Right ventricle myocardium superior (tissue), 1 donor: ENCODE data around the gene FGF14. TPM values are rescaled to one million over a fixed set of nuclear protein-coding genes. Genes with fewer than 3 reads are reported as not detected.
"Not testable (repeated sequence)": the region's sequence is repeated elsewhere in the genome, so short reads cannot be mapped to it uniquely, and the experiment has no call there.

ENCODE experiments used
- ATAC-seq: fragments of 200-7000 bp; cut with Tn5 transposase; one replicate; pipeline ENCODE4 v1.9.1; 2020; ENCODE audit warnings: mild to moderate bottlenecking; ENCODE audit not compliant: poor library complexity
- DNase-seq: peaks from one replicate; pipeline ENCODE4 v3.0.0-alpha.2; 2020
- intact Hi-C: fragments of 100-400 bp; cut with DNase I; formaldehyde crosslinking; loops from one replicate; pipeline ENCODE4 v1.11.2; 2022
- total RNA-seq: library from RNA; stranded (reverse); fragmentation: NEBNext Ultra II Directional; extraction: Animal tissue kit (Norgen Biotek cat#: 25700); gene quantifications from one replicate; pipeline ENCODE4 v1.2.1, GENCODE V29; 2021
- donor health status: DM: no; HTN: yes; CAD: no; lungs with severe emphysema.

FGF14 gene
- total RNA-seq, 1 donor from 2014 or later, result 2.6 TPM

GRCh38 chr13:102117175-102117831 lies 284.5 kb downstream of the FGF14 start:
- DNase-seq, result no peak
- intact Hi-C loops, result no loop called here
- ATAC-seq, result no peak

GRCh38 chr13:102103469-102103868 lies 298.4 kb downstream of the FGF14 start:
- intact Hi-C loops, result no loop called here

GRCh38 chr13:102100234-102100633 lies 301.6 kb downstream of the FGF14 start:
- intact Hi-C loops, result no loop called here
- DNase-seq, result no peak
- no peak for ATAC-seq

More at GRCh38 chr13:102103469-102103868, 298.4 kb downstream of the FGF14 start:
- DNase-seq (no peak), ATAC-seq (no peak)

GRCh38 chr13:102097708-102098107 lies 304.1 kb downstream of the FGF14 start:
- DNase-seq, result no peak
- ATAC-seq, result peak; percentile 42
- intact Hi-C loops, result no loop called here

- intact Hi-C loops, DNase-seq: not testable (repeated sequence)
- ATAC-seq, result peak; percentile 65
Observed at GRCh38 chr13:102093288-102093687, 308.6 kb downstream of the FGF14 start.

GRCh38 chr13:102091231-102091630 lies 310.6 kb downstream of the FGF14 start:
- ATAC-seq (no peak), DNase-seq (no peak)
- intact Hi-C loops, result no loop called here

- DNase-seq (no peak), ATAC-seq (peak; percentile 19)
- intact Hi-C loops, result no loop called here
Observed at GRCh38 chr13:102090532-102090931, 311.3 kb downstream of the FGF14 start.

GRCh38 chr13:102089722-102090121 lies 312.1 kb downstream of the FGF14 start:
- intact Hi-C loops, result no loop called here
- DNase-seq, result no peak
- peak; percentile 84 for ATAC-seq

- intact Hi-C loops, result no loop called here
- DNase-seq (no peak), ATAC-seq (peak; percentile 45)
Observed at GRCh38 chr13:102089177-102089576, 312.7 kb downstream of the FGF14 start.

- intact Hi-C loops, result no loop called here
- no peak for DNase-seq
- no peak for ATAC-seq
Observed at GRCh38 chr13:102073251-102073650, 328.6 kb downstream of the FGF14 start.

- no peak for DNase-seq
- no peak for ATAC-seq
- intact Hi-C loops, result no loop called here
Observed at GRCh38 chr13:102071711-102072110, 330.1 kb downstream of the FGF14 start.

- intact Hi-C loops, ATAC-seq: not testable (repeated sequence)
Observed at GRCh38 chr13:102068323-102068722, 333.5 kb downstream of the FGF14 start.

GRCh38 chr13:102055090-102055779 lies 346.6 kb downstream of the FGF14 start:
- DNase-seq (no peak), ATAC-seq (no peak)
- intact Hi-C loops, result no loop called here

More at GRCh38 chr13:102068323-102068722, 333.5 kb downstream of the FGF14 start:
- not testable (repeated sequence) for DNase-seq

- ATAC-seq (no peak), DNase-seq (no peak)
- intact Hi-C loops, result no loop called here
Observed at GRCh38 chr13:102049853-102050252, 352.0 kb downstream of the FGF14 start.

GRCh38 chr13:102045731-102046130 lies 356.1 kb downstream of the FGF14 start:
- intact Hi-C loops, result no loop called here
- no peak for DNase-seq
- ATAC-seq, result no peak

- no peak for ATAC-seq
- intact Hi-C loops, result no loop called here
- no peak for DNase-seq
Observed at GRCh38 chr13:102042746-102043145, 359.1 kb downstream of the FGF14 start.

GRCh38 chr13:102041544-102041943 lies 360.3 kb downstream of the FGF14 start:
- ATAC-seq, result no peak
- intact Hi-C loops, result no loop called here

GRCh38 chr13:102040812-102041211 lies 361.0 kb downstream of the FGF14 start:
- intact Hi-C loops, result no loop called here
- ATAC-seq (no peak), DNase-seq (no peak)

More at GRCh38 chr13:102041544-102041943, 360.3 kb downstream of the FGF14 start:
- no peak for DNase-seq

- intact Hi-C loops, result no loop called here
- peak; percentile 32 for DNase-seq
- peak; percentile 55 for ATAC-seq
Observed at GRCh38 chr13:102039264-102039663, 362.6 kb downstream of the FGF14 start.

GRCh38 chr13:102038787-102039186 lies 363.1 kb downstream of the FGF14 start:
- intact Hi-C loops, result no loop called here
- peak; percentile 50 for ATAC-seq
- DNase-seq, result no peak
